GM19397 (cell line): ENCODE results near the gene GZF1.

Source experiments
- ATAC-seq: cut with Tn5 transposase; IDR thresholded peaks from one replicate; pipeline ENCODE4 v1.9.1; 2021; ENCODE audit warnings: mild to moderate bottlenecking, moderate library complexity; ENCODE audit not compliant: unreplicated experiment

Gene GZF1

GRCh38 chr20:23368316-23369071, 6.5 kb downstream of the GZF1 start:
- ATAC-seq: no peak

DNA sequence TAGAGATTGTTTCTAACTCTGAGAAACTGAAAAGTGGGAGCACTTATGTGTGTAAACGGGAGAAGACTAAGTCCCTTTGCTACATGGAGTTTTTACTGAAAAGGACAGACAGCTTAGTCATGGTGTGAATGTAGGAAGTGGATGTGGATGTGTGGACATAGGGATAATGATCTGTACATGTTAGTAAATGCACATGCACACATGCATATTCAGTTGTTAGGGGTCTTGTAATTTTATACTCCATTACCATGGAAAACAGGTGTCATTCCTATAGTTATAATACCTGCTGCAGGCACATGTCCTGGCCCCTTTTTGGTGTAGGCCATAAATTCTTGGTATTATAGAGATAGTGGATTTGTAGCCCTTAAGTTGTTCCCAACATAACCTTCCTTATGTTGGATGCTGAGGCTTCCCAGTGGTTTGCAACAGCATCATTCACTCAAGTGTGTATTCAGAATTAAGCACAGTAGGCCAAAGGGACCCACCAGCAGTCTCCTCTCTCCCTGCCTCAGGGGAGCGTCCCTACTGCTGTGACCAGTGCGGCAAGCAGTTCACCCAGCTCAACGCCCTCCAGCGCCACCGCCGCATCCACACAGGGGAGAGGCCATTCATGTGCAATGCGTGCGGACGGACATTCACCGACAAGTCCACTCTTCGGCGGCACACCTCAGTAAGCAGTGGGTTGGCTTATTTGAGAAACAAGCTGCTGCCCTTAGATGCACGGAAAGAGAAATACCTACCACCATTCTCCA, 7.3 kb downstream of the GZF1 start:
- ATAC-seq: no peak

GRCh38 chr20:23370274-23370673, 8.3 kb downstream of the GZF1 start:
- ATAC-seq: no peak

GRCh38 chr20:23370873-23371272, 8.9 kb downstream of the GZF1 start:
- ATAC-seq: no peak

- ATAC-seq: no peak
Measured at GRCh38 chr20:23371496-23371895, 9.5 kb downstream of the GZF1 start.

DNA sequence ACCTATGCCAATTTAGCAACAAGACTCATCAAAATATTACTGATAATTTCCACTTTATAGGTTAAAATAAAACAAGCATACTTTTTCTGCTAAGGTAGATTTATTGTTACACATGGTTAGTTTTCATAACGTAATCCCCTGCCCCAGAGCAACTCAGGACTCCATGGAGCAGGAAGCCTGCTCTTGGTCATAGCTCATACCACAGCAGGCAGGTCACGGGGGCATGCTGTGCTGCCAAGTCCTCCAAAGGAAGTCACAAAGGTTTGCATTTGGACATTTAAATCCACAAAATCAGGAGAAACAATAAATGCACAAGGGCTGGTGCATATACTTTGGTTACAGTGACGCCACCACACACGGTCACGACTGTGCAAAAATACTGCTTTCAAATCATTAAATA, 12.5 kb downstream of the GZF1 start:
- ATAC-seq: no peak

GRCh38 chr20:23375827-23376226, 13.8 kb downstream of the GZF1 start:
- no peak for ATAC-seq

GRCh38 chr20:23379772-23380171, 17.8 kb downstream of the GZF1 start:
- ATAC-seq: no peak

DNA sequence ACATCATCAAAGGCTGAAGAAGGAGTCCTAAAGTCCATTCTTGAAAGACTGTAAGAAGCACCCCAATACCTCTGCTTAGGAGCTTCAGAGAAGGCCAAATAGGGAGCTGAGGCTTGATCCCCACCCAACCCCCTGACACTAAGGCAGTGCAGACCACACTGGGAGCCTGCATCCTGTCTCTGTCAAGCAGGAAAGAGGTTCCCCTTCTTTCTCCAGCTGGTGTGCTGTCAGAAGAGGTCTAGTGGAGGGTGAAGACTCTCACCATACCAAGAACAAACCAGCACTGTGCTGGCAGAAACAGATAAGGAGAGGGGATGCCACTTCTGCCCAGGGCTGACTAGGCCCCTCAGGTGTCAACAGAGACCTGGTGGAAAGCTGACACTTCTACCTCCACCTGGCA, 19.9 kb downstream of the GZF1 start:
- ATAC-seq: no peak

DNA sequence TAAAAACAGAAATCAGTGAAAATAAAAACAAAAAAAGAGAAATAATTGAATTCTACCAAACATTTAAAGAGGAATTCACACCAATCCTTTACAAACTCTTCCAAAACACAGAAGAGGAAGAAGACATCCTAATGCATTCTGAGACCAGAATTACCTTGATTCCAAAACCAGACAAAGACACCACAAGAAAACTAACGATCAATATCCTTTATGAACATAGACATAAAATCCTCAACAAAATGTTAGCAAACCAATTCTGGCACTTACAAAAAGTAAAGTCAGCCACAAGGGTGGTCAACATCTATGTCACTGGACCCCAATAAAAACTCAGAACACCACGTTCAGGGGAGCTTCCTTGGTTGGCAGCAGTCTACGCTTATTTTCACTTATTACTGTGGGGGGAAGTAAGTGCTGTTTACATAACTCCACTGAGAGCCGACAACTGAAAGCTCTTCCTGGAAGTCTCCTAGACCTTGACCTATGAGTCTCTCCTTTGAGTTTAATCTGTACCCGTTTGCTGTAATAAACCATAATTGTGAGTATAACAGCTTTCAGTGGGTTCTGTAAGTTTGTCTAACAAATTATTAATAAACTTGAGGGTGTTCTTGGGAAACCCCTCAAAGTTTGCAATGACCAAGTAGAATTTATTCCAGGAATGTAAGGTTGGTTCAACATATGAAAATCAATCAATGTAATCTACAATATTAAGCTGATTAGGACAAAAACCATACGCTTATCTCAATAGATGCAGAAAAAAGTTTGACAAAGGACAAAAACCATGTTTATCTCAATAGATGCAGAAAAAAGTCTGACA, 24.5 kb downstream of the GZF1 start:
- no peak for ATAC-seq

DNA sequence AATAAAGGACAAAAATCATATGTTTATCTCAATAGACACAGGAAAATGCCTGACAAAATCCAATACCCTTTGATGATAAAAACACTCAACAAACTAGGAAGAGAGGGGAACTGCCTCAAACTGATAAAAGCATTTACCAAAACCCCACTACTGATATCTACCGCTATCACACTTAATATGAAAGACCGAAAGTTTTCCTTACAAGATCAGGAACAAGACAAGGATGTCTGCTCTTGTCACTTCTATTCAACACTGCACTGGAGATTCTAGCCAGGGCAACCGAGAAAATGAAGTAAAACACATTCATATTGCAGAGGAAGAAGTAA, 25.1 kb downstream of the GZF1 start:
- ATAC-seq: no peak

GRCh38 chr20:23390091-23390774, 28.3 kb downstream of the GZF1 start:
- no peak for ATAC-seq

- peak; percentile 63 for ATAC-seq
Measured at GRCh38 chr20:23391707-23392310, 29.8 kb downstream of the GZF1 start.

- no peak for ATAC-seq
Measured at GRCh38 chr20:23393996-23394775, 32.2 kb downstream of the GZF1 start.

- no peak for ATAC-seq
Measured at GRCh38 chr20:23396950-23397627, 35.1 kb downstream of the GZF1 start.

- ATAC-seq: no peak
Measured at GRCh38 chr20:23397961-23398360, 36.0 kb downstream of the GZF1 start.

DNA sequence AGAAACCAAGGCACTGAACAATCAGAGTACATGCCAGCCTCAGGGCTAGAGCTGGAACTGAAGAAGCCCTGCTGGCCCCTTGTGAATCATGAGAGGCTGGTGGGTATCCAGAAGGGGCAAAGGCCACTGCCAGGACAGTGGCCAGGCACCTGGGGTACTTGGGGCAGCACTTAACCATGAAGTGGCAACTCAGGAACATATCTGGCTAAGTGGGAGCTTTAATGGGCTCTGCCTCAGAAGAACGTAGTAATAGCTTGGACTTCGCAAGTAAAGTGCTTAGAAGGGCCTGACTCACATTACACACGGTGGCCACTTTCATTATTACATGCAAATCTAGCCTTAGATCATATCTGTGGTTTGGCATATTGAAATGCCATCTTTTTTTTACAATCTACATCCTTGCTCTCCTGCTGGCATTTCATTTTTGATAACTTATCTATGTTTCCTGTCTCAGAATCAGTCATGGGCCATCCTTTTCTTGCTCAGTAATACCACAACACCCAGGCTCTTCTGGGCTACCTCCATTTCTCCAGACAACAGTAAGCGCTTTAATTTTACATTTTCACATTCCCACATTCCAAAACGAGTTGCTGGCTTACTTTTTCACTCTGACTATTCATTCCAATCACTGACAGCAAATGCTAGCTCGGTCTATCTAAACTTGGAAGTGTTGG, 37.7 kb downstream of the GZF1 start:
- ATAC-seq: no peak

DNA sequence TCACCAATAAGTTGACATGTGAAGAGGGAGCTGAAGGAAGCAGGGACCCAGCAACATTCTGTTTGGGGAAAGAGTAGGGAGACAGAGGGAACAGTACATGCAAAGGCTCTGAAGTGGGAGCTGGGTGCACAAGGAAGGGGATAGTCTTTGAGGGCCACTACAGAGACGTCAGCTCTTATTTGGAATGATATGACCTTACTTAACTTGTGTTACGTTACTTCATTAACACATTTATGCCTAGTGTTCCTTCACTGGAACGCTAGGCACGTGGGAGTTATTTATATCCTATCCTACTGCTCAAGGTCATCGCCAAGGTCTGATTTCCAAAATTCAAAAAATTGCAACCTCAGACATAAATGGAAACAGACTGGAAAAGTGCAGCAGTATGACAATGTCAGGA, 39.1 kb downstream of the GZF1 start:
- no peak for ATAC-seq

DNA sequence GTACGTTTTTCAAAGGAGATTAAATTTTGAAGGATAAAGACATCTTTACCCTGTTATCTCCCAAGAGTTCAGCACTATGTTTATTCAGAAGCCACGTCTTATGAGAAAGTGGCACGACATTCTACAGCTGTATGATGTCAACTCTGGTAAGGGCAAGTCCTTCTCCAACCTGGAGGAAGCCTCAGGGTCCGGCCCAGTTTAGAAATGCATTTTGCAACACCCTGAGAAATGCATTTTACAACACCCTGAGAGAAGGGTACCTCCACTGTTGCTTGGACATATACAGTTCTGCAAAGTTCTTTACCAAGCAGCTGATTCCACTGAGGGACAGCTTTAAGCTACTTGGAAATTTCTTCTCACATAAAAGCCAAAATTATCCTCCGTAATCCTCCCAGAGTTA, 41.8 kb downstream of the GZF1 start:
- ATAC-seq: no peak
